ENCODE data around the gene ABCA13. TPM values are rescaled to one million over a fixed set of nuclear protein-coding genes. Genes with fewer than 3 reads are reported as not detected.

ABCA13 gene
- total RNA-seq, 4 donors from 2014 or later: under 0.01 to 0.26 (median 0.06) TPM; not detected in 1

GRCh38 chr7:48426966-48427555, 255.8 kb downstream of the ABCA13 start:
- DNase-seq (ENCODE audit: extremely low spot score): peak; percentile 50
- Histone ChIP-seq H3K27me3 (no peaks in the 10 kb centered on the region), H3K27ac (replicated peaks in 1 of 4) (no peak overlapping the region), H3K4me1 (no peaks in the 10 kb centered on the region), H3K4me3 (no peak overlapping the region), H3K9me3 (no peaks in the 10 kb centered on the region), H3K36me3 (no peaks in the 10 kb centered on the region)
- no peak for TF ChIP-seq POLR2AphosphoS5 (IDR thresholded peaks at IDR 0.05)
- no peak for TF ChIP-seq EP300 (IDR thresholded peaks at IDR 0.05)
- TF ChIP-seq, protein P1, sequence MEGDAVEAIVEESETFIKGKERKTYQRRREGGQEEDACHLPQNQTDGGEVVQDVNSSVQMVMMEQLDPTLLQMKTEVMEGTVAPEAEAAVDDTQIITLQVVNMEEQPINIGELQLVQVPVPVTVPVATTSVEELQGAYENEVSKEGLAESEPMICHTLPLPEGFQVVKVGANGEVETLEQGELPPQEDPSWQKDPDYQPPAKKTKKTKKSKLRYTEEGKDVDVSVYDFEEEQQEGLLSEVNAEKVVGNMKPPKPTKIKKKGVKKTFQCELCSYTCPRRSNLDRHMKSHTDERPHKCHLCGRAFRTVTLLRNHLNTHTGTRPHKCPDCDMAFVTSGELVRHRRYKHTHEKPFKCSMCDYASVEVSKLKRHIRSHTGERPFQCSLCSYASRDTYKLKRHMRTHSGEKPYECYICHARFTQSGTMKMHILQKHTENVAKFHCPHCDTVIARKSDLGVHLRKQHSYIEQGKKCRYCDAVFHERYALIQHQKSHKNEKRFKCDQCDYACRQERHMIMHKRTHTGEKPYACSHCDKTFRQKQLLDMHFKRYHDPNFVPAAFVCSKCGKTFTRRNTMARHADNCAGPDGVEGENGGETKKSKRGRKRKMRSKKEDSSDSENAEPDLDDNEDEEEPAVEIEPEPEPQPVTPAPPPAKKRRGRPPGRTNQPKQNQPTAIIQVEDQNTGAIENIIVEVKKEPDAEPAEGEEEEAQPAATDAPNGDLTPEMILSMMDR (IDR thresholded peaks at IDR 0.05): no peak
- TF ChIP-seq POLR2A (IDR thresholded peaks at IDR 0.05; ENCODE audit: low read depth): no peak
- 54% methylated on average over 5 of the region's 5 CpGs for WGBS
- intact Hi-C loops (cut with DNase I): no loop called here

DNA sequence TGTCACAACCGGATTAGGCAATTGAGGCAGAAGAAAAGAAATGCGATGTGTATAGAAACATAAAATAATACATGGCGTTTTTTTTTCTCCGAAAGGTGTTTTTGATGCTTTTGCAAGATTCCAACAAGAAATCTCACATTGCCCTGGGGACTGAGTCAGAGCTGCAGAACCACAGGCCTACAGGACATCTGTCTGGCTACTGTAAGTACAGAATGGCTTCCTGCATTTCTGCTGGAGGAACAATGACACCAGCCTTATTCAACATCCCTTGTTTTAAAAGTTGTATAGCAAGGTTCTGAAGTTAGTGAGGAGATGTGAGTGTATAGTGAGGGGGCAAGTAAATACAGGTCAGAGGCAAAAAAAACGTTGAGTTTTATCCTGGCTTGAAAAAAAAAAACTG, 256.4 kb downstream of the ABCA13 start:
- H3K4me3 ChIP-seq: no peak overlapping the region
- no peak overlapping the region for H3K27ac ChIP-seq (replicated peaks in 1 of 4)
- TF ChIP-seq POLR2A (IDR thresholded peaks at IDR 0.05; ENCODE audit: low read depth) (no peak), POLR2AphosphoS5 (IDR thresholded peaks at IDR 0.05) (no peak), EP300 (IDR thresholded peaks at IDR 0.05) (no peak)
- TF ChIP-seq, protein P1 (IDR thresholded peaks at IDR 0.05): no peak
- no peaks in the 10 kb centered on the region for H3K36me3 ChIP-seq
- 73% methylated on average over 5 of the region's 5 CpGs for WGBS
- no peaks in the 10 kb centered on the region for H3K9me3 ChIP-seq
- peak; percentile 42 for DNase-seq (ENCODE audit: extremely low spot score)
- intact Hi-C loops (cut with DNase I): no loop called here
- H3K27me3 ChIP-seq: no peaks in the 10 kb centered on the region
- H3K4me1 ChIP-seq: no peaks in the 10 kb centered on the region

GRCh38 chr7:48428091-48428684, 256.9 kb downstream of the ABCA13 start:
- Histone ChIP-seq H3K4me1 (no peaks in the 10 kb centered on the region), H3K36me3 (no peaks in the 10 kb centered on the region), H3K27ac (replicated peaks in 1 of 4) (no peak overlapping the region), H3K27me3 (no peaks in the 10 kb centered on the region), H3K9me3 (no peaks in the 10 kb centered on the region), H3K4me3 (no peak overlapping the region)
- WGBS: 56% methylated on average over 3 of the region's 3 CpGs
- intact Hi-C loops (cut with DNase I): no loop called here
- no peak for TF ChIP-seq EP300 (IDR thresholded peaks at IDR 0.05)
- no peak for TF ChIP-seq POLR2A (IDR thresholded peaks at IDR 0.05; ENCODE audit: low read depth)
- DNase-seq (ENCODE audit: extremely low spot score): peak; percentile 42

GRCh38 chr7:48429117-48429516, 257.9 kb downstream of the ABCA13 start:
- H3K27me3 ChIP-seq: no peaks in the 10 kb centered on the region
- no peak overlapping the region for H3K4me3 ChIP-seq
- DNase-seq (ENCODE audit: extremely low spot score): no peak
- no peaks in the 10 kb centered on the region for H3K9me3 ChIP-seq
- H3K36me3 ChIP-seq: no peaks in the 10 kb centered on the region
- no peaks in the 10 kb centered on the region for H3K4me1 ChIP-seq
- no peak overlapping the region for H3K27ac ChIP-seq (replicated peaks in 1 of 4)
- intact Hi-C loops (cut with DNase I): no loop called here
- TF ChIP-seq POLR2AphosphoS5 (IDR thresholded peaks at IDR 0.05) (no peak), EP300 (IDR thresholded peaks at IDR 0.05) (no peak), POLR2A (IDR thresholded peaks at IDR 0.05; ENCODE audit: low read depth) (no peak)
- TF ChIP-seq, protein P1 (IDR thresholded peaks at IDR 0.05): no peak

GRCh38 chr7:48438206-48438605, 266.9 kb downstream of the ABCA13 start:
- Histone ChIP-seq H3K4me3 (no peak overlapping the region), H3K9me3 (no peaks in the 10 kb centered on the region), H3K27me3 (no peaks in the 10 kb centered on the region), H3K4me1 (no peaks in the 10 kb centered on the region), H3K36me3 (no peaks in the 10 kb centered on the region), H3K27ac (replicated peaks in 1 of 4) (no peak overlapping the region)
- 19% methylated on average over 1 of the region's 1 CpG for WGBS
- intact Hi-C loops (cut with DNase I): no loop called here
- DNase-seq (ENCODE audit: extremely low spot score): no peak
- TF ChIP-seq, protein P1 (IDR thresholded peaks at IDR 0.05): no peak
- TF ChIP-seq POLR2AphosphoS5 (IDR thresholded peaks at IDR 0.05): no peak
- no peak for TF ChIP-seq POLR2A (IDR thresholded peaks at IDR 0.05; ENCODE audit: low read depth)
- TF ChIP-seq EP300 (IDR thresholded peaks at IDR 0.05): no peak

Data from esophagus muscularis mucosa (tissue), 4 donors.